Uterus (tissue), 2 donors: ENCODE measurements around the gene TIFAB.

Experiments used
- CTCF ChIP-seq, 4 experiments: fragments of 200-600 bp in 2 of 4; fragments of 450-650 bp in 2 of 4; sonication (generic) in 2 of 4; IDR thresholded peaks; one replicate each; pipeline ENCODE4 v1.5.1; 2016 to 2019; ENCODE audit warnings: antibody characterized with exemption in 4 of 4, mild to moderate bottlenecking in 2 of 4, moderate library complexity in 1 of 4
- POLR2A ChIP-seq, 2 donors: fragments of 450-650 bp; IDR thresholded peaks; one replicate each; pipeline ENCODE4 v1.6.1; 2016; ENCODE audit warnings: antibody characterized with exemption in 2 of 2, mild to moderate bottlenecking in 1 of 2, moderate library complexity in 1 of 2

GRCh38 chr5:135478938-135479337 is 26.8 kb upstream of the TIFAB start:
- TF ChIP-seq CTCF (IDR thresholded peaks at IDR 0.05) (no peak), POLR2A (IDR thresholded peaks at IDR 0.05) (no peak)
